Smooth muscle cell (in vitro differentiated cells): Measurements from ENCODE around the gene ENPP7. TPM values are rescaled to one million over a fixed set of nuclear protein-coding genes. Genes with fewer than 3 reads are reported as not detected.

Source experiments
- DNase-seq: peaks from one replicate; lab custom pipeline; 2025; ENCODE audit not compliant: unreplicated experiment; lab: John Stamatoyannopoulos, UW
- H2AFZ ChIP-seq: fragments of 200-600 bp; sonication (generic); 2 replicates; pipeline ENCODE4 v1.6.0; 2016; ENCODE audit warnings: antibody characterized with exemption, low read depth, mild to moderate bottlenecking
- H3F3A ChIP-seq: fragments of 200-600 bp; sonication (generic); 2 replicates; pipeline ENCODE4 v1.6.0; 2017; ENCODE audit warnings: antibody characterized with exemption, low read depth
- H3K27ac ChIP-seq: fragments of 200-600 bp; sonication (generic); 2 replicates; pipeline ENCODE4 v1.5.1; 2016; ENCODE audit warnings: low read depth, mild to moderate bottlenecking
- H3K27me3 ChIP-seq: fragments of 200-600 bp; sonication (generic); 2 replicates; pipeline ENCODE4 v1.6.1; 2016; ENCODE audit warnings: low read depth, mild to moderate bottlenecking
- H3K36me3 ChIP-seq: fragments of 200-600 bp; sonication (generic); 2 replicates; pipeline ENCODE4 v1.5.1; 2016; ENCODE audit warnings: low read depth
- H3K4me1 ChIP-seq: fragments of 200-600 bp; sonication (generic); 2 replicates; pipeline ENCODE4 v1.5.1; 2016; ENCODE audit warnings: low read depth
- H3K4me2 ChIP-seq: fragments of 200-600 bp; sonication (generic); 2 replicates; pipeline ENCODE4 v1.6.0; 2016; ENCODE audit warnings: mild to moderate bottlenecking
- H3K4me3 ChIP-seq: fragments of 200-600 bp; sonication (generic); 2 replicates; pipeline ENCODE4 v1.5.1; 2016; ENCODE audit warnings: mild to moderate bottlenecking
- H3K79me2 ChIP-seq: fragments of 200-600 bp; sonication (generic); 2 replicates; pipeline ENCODE4 v1.6.0; 2016; ENCODE audit warnings: low read depth, mild to moderate bottlenecking
- H3K9ac ChIP-seq: fragments of 200-600 bp; sonication (generic); 2 replicates; pipeline ENCODE4 v1.6.0; 2016; ENCODE audit warnings: low read depth
- H3K9me3 ChIP-seq: fragments of 200-600 bp; sonication (generic); replicated peaks from 2 replicates; pipeline ENCODE4 v1.5.1; 2016; ENCODE audit warnings: low read depth
- H4K20me1 ChIP-seq: fragments of 200-600 bp; sonication (generic); 2 replicates; pipeline ENCODE4 v1.6.0; 2016; ENCODE audit warnings: low read depth
- WGBS: methylation state at CpG from one replicate; pipeline ENCODE4 v1.1.7; 2016; ENCODE audit warnings: low lambda C conversion rate; 5-methylcytosine and 5-hydroxymethylcytosine counted together
- polyA plus RNA-seq: library from polyadenylated mRNA; unstranded; fragments of >200 nt; fragmentation: Nextera tagmentation; extraction: Ambion mirVana; gene quantifications from 2 replicates; pipeline ENCODE4 v1.2.1, GENCODE V29; 2016
- total RNA-seq: library from RNA; depleted of rRNA; stranded (reverse); fragments of >200 nt; gene quantifications from 2 replicates; pipeline ENCODE4 v1.2.3, GENCODE V29; 2014
- TF ChIP-seq, protein P1 (sequence below): fragments of 200-600 bp; sonication (generic); IDR thresholded peaks from 2 replicates; pipeline ENCODE4 v1.5.1; 2017; ENCODE audit warnings: borderline replicate concordance, mild to moderate bottlenecking, antibody characterized with exemption; ENCODE audit not compliant: insufficient read depth, poor library complexity, severe bottlenecking

The ENPP7 gene
- total and polyA plus RNA-seq, 2 experiments from 2014 or later = not detected

DNA sequence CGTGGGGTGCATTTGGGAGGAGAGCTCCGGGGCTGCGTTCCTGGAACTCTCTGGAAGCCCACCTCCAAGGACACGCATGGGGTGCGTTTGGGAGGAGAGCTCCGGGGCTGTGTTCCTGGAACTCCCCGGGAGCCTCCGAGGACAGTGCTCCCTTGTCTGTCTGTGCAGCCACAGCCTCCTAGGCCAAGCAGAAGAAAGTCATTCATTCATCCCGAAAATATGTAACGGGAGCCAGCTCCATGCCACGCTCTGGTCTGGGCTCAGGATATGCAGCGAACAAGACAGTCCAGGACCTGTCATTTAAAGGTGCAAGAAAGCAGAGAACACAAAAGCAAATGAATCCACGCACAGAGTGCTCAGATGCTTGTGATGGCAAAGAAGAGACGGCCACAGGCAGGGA, 7.9 kb downstream of the ENPP7 start:
- WGBS = 90% methylated on average over 14 of the region's 14 CpGs
- no peak overlapping the region for H3K4me2 ChIP-seq

DNA sequence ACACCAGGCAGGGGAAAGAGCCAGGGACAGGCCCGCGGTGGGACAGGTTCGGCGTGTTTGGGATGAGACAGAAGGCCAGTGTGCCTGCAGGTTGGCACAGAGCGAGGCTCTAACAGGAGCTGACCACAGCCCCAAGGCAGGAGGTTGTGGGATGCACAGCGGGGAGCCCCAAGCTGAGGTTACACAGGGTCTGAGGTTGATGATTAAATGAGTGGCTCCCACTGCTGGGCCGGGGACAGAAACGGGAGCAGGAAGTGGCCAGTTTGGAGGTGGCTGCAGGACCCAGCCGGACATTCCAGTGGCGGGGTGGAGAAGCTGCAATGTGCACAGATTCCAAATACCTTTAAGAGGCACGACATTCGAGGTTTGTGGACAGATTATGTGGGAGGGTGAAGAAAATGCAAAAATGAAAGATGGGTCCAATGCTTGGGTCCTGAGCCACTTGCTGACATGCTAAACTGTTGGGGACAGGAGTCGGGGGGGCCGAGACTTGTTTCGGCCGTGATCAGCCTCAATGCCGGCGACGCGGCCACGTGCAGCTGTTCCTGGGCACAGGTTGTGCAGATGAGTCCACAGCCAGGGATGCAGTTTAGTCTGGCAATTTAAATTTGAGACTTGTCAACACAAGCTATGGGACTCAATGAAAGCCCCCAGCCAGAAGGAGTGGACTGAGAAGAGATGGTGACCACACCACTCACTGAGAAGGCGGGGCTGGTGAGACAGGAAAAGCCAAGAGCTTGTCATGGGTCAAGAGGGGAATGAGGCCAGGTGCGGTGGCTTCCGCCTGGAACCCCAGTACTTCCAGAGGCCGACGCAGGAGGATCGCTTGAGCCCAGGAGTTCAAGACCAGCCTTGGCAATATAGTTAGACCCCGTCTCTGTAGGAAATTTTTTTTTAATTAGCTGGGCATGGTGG, 8.7 kb downstream of the ENPP7 start:
- peaks cover 19% of the 10 kb centered on the region for H3K27me3 ChIP-seq
- no peak for DNase-seq
- no peak overlapping the region for H3K27ac ChIP-seq

More for the DNA sequence above, 7.9 kb downstream of the ENPP7 start:
- Histone ChIP-seq H3K4me3 (no peak overlapping the region), H3F3A (no peaks in the 10 kb centered on the region), H3K9ac (no peak overlapping the region), H3K4me1 (peaks cover 3% of the 10 kb centered on the region), H2AFZ (no peak overlapping the region), H3K36me3 (no peaks in the 10 kb centered on the region), H4K20me1 (no peaks in the 10 kb centered on the region), H3K79me2 (no peaks in the 10 kb centered on the region), H3K9me3 (no peaks in the 10 kb centered on the region), H3K27me3 (peaks cover 19% of the 10 kb centered on the region), H3K27ac (no peak overlapping the region)
- DNase-seq = no peak
- TF ChIP-seq, protein P1, sequence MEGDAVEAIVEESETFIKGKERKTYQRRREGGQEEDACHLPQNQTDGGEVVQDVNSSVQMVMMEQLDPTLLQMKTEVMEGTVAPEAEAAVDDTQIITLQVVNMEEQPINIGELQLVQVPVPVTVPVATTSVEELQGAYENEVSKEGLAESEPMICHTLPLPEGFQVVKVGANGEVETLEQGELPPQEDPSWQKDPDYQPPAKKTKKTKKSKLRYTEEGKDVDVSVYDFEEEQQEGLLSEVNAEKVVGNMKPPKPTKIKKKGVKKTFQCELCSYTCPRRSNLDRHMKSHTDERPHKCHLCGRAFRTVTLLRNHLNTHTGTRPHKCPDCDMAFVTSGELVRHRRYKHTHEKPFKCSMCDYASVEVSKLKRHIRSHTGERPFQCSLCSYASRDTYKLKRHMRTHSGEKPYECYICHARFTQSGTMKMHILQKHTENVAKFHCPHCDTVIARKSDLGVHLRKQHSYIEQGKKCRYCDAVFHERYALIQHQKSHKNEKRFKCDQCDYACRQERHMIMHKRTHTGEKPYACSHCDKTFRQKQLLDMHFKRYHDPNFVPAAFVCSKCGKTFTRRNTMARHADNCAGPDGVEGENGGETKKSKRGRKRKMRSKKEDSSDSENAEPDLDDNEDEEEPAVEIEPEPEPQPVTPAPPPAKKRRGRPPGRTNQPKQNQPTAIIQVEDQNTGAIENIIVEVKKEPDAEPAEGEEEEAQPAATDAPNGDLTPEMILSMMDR = no peak

DNA sequence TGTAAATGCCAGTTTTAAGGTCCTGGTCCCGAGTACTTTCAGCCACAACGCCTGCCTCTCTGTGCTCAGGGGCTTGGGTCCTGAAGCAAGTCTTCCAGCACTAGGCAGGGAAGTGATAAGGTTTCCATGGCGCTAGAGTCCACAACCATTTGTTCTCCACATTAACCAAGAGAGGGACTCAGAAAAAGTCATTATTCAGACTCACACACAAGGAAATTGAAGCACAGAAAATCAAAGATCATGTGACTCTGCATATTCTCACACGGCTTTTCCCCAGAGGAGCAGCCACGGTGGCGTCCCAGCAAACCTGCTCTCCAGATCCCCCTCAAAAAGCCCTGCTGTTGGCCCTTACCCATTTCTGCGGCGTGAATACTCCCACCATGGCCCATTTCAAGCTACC, 9.7 kb downstream of the ENPP7 start:
- Histone ChIP-seq H3K4me3 (no peak overlapping the region), H3K9ac (no peak overlapping the region), H3K27me3 (peaks cover 28% of the 10 kb centered on the region), H4K20me1 (no peaks in the 10 kb centered on the region), H2AFZ (no peak overlapping the region), H3K4me1 (peaks cover 3% of the 10 kb centered on the region), H3K9me3 (no peaks in the 10 kb centered on the region), H3K36me3 (no peaks in the 10 kb centered on the region), H3K4me2 (no peak overlapping the region), H3K79me2 (no peaks in the 10 kb centered on the region), H3F3A (no peaks in the 10 kb centered on the region), H3K27ac (no peak overlapping the region)
- no peak for DNase-seq
- TF ChIP-seq, protein P1 = no peak
- 75% methylated on average over 8 of the region's 8 CpGs for WGBS

More for the DNA sequence above, 8.7 kb downstream of the ENPP7 start:
- Histone ChIP-seq H3K36me3 (no peaks in the 10 kb centered on the region), H4K20me1 (no peaks in the 10 kb centered on the region), H3K4me2 (no peak overlapping the region), H3K9me3 (no peaks in the 10 kb centered on the region), H3K4me1 (peaks cover 3% of the 10 kb centered on the region), H2AFZ (no peak overlapping the region), H3K4me3 (no peak overlapping the region), H3K9ac (no peak overlapping the region), H3K79me2 (no peaks in the 10 kb centered on the region), H3F3A (no peaks in the 10 kb centered on the region)
- WGBS = 81% methylated on average over 28 of the region's 28 CpGs
- TF ChIP-seq, protein P1 = no peak
